Naive B cell (primary cell): ENCODE data around the gene KCNJ9. TPM values are rescaled to one million over a fixed set of nuclear protein-coding genes. Genes with fewer than 3 reads are reported as not detected.

Source experiments
- ATAC-seq, 2 donors: fragments of 150-1000 bp; cut with Tn5 transposase; 2 replicates each; pipeline ENCODE4 v1.10.0; 2021; ENCODE audit warnings: low read depth in 2 of 2, mild to moderate bottlenecking in 2 of 2, moderate library complexity in 2 of 2
- DNase-seq: peaks from one replicate; pipeline ENCODE4 v3.0.0; 2022
- H3K27ac Mint-ChIP-seq, 6 donors: one replicate each; pipeline ENCODE4 v1.8.0; 2020 to 2022; ENCODE audit warnings: mild to moderate bottlenecking in 6 of 6, mixed read lengths in 6 of 6, moderate library complexity in 5 of 6, inconsistent platforms in 2 of 6
- H3K27me3 Mint-ChIP-seq, 3 donors: one replicate each; pipeline ENCODE4 v1.8.0; 2021 to 2022; ENCODE audit warnings: mixed read lengths in 3 of 3, mild to moderate bottlenecking in 1 of 3
- H3K36me3 Mint-ChIP-seq, 2 donors: one replicate each; pipeline ENCODE4 v1.8.0; 2020 to 2022; ENCODE audit warnings: mixed read lengths in 2 of 2, inconsistent platforms in 1 of 2, mild to moderate bottlenecking in 1 of 2
- H3K4me1 Mint-ChIP-seq, 3 donors: one replicate each; pipeline ENCODE4 v1.8.0; 2020 to 2022; ENCODE audit warnings: mixed read lengths in 3 of 3, inconsistent platforms in 1 of 3, mild to moderate bottlenecking in 1 of 3, moderate library complexity in 1 of 3
- H3K4me3 Mint-ChIP-seq, 8 donors: one replicate each; pipeline ENCODE4 v1.8.0; 2020 to 2022; ENCODE audit warnings: mild to moderate bottlenecking in 8 of 8, mixed read lengths in 8 of 8, moderate library complexity in 8 of 8, inconsistent platforms in 2 of 8
- H3K9me3 Mint-ChIP-seq, 7 donors: one replicate each; pipeline ENCODE4 v1.8.0; 2020 to 2022; ENCODE audit warnings: mixed read lengths in 7 of 7, mild to moderate bottlenecking in 5 of 7, inconsistent platforms in 2 of 7, moderate library complexity in 1 of 7
- polyA plus RNA-seq, 6 donors: library from polyadenylated mRNA; unstranded; fragments of 300-500 nt; fragmentation: Illumina TruSeq; gene quantifications; one replicate each; pipeline ENCODE4 v1.2.3, GENCODE V29; 2021; ENCODE audit warnings: low read depth in 6 of 6

KCNJ9 gene
- polyA plus RNA-seq, 6 donors from 2014 or later, result 0.08 TPM; not detected in 5

DNA sequence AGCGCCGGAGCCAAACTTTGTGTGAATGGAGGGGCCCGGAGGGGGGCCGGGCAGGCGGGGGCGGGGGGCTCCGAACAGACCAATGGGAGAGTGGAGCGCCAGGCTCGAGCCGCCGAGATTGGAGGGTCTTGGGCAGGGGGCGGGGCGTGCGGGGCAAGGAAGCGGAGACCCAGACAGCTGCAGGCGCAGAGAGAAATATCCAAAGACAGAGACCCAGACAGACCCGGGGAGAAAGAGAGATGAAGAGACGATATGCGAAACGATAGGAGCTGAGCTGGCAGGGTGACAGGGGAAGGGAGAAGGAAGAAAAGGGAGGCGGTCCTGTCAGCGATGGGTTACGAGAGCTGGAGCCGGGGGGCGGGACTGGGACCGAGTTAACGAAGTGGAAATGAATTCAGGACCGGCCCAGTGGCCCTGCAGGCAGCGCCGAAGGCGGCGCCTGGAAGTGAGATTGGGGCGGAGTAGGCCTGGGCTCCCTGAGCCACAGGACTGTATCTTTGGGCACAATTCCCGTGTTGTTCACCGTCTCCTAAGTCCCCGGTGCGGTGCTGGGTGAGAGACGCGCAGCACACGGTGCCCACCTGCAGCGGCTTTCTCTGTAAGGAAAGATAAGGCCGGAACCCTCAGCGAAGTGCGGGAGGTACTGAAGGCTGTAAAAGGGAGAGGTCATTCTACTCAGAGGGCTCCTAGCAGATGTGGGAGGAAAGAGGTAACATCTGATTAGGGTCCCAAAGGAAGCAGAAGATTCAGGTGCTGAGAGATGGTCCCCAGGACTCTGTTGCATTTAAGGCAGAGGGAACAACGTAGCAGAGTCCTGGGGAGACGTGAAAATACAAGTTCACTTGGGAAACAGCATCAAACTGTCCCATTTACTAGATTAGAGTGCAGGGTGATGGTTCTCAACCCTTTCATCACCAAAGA is 10.8 kb upstream of the KCNJ9 start:
- peak; percentile 94 to 97 for ATAC-seq
- H3K4me3 Mint-ChIP-seq, result peak overlapping the region; percentile 86 to 94 (median 90)
- DNase-seq, result peak; percentile 70
- H3K9me3 Mint-ChIP-seq, result no peaks in the 10 kb centered on the region
- peaks cover 15 to 24% (median 16%) of the 10 kb centered on the region in 3 donors for H3K4me1 Mint-ChIP-seq
- H3K27ac Mint-ChIP-seq, result peak overlapping the region in 3 of 6 donors; percentile 0 to 73 (median 58)
- no peaks in the 10 kb centered on the region for H3K36me3 Mint-ChIP-seq
- H3K27me3 Mint-ChIP-seq, result peaks cover 34 to 79% (median 76%) of the 10 kb centered on the region in 3 donors

- Mint-ChIP-seq H3K27ac (no peak overlapping the region), H3K4me3 (peak overlapping the region in 1 of 8 donors; percentile 62), H3K4me1 (peaks cover 15 to 24% (median 16%) of the 10 kb centered on the region in 3 donors), H3K36me3 (no peaks in the 10 kb centered on the region), H3K27me3 (peaks cover 33 to 79% (median 74%) of the 10 kb centered on the region in 3 donors), H3K9me3 (no peaks in the 10 kb centered on the region)
- no peak for ATAC-seq
- DNase-seq, result no peak
These were observed 10.0 kb upstream of the KCNJ9 start for GRCh38 chr1:160071289-160071688.

- Mint-ChIP-seq H3K9me3 (no peaks in the 10 kb centered on the region), H3K4me3 (no peak overlapping the region), H3K36me3 (no peaks in the 10 kb centered on the region), H3K4me1 (peaks cover 10 to 16% (median 16%) of the 10 kb centered on the region in 3 donors), H3K27me3 (peaks cover 46 to 73% (median 71%) of the 10 kb centered on the region in 3 donors), H3K27ac (peak overlapping the region in 1 of 6 donors; percentile 71)
- ATAC-seq, result no peak
- DNase-seq, result no peak
These were observed 6.5 kb upstream of the KCNJ9 start for GRCh38 chr1:160074865-160075264.

DNA sequence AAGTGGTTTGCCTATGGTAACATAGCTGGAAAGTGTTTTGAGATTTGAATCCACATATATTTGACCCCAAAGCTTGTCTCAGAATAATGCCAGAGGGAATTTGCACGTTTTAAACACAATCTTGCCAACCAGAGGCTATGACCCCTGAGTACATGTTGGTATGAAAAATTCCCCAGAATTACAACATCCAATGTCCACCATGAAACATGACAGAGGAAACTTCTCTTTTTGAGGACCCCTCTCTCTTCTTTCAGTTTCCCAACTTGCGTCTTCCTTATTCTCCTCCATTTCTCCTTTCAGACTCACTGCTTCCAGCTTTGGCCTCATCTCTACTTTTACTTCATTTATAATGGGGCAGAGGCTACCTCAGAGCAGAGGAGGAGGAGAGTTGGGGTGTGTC is 5.5 kb upstream of the KCNJ9 start:
- no peak for DNase-seq
- H3K36me3 Mint-ChIP-seq, result no peaks in the 10 kb centered on the region
- H3K27ac Mint-ChIP-seq, result peak overlapping the region in 1 of 6 donors; percentile 81
- H3K4me3 Mint-ChIP-seq, result no peak overlapping the region
- peaks cover under 1 to 9% (median 8%) of the 10 kb centered on the region in 3 donors for H3K4me1 Mint-ChIP-seq
- H3K9me3 Mint-ChIP-seq, result no peaks in the 10 kb centered on the region
- peaks cover 48 to 73% (median 69%) of the 10 kb centered on the region in 3 donors for H3K27me3 Mint-ChIP-seq
- no peak for ATAC-seq

DNA sequence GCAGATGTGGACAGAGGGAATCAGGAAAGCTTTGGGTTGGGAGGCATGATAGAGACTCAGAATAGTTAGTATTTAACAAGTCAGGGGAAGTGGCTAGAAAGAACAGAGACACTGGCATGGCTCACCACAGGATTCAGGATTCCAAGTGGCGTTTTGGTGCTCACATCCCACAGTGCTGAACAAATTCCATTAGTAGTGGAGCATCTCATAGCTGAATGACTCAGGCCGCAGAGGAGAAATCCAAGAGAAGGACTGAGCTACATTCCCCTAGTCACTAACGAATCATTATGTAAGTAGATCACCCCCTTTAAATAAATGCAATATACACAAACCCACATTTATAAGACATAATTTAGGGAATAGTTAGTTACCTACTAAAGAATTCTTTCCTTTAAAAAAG is 5.0 kb upstream of the KCNJ9 start:
- DNase-seq (no peak), ATAC-seq (no peak)
- peaks cover 48 to 73% (median 71%) of the 10 kb centered on the region in 3 donors for H3K27me3 Mint-ChIP-seq
- H3K36me3 Mint-ChIP-seq, result no peaks in the 10 kb centered on the region
- H3K27ac Mint-ChIP-seq, result peak overlapping the region in 1 of 6 donors; percentile 6
- H3K4me1 Mint-ChIP-seq, result peaks cover 0 to 7% (median 5%) of the 10 kb centered on the region in 3 donors
- H3K9me3 Mint-ChIP-seq, result no peaks in the 10 kb centered on the region
- H3K4me3 Mint-ChIP-seq, result no peak overlapping the region

- H3K36me3 Mint-ChIP-seq, result no peaks in the 10 kb centered on the region
- peak overlapping the region in 1 of 8 donors; percentile 4 for H3K4me3 Mint-ChIP-seq
- peaks cover 0 to 5% (median 0%) of the 10 kb centered on the region in 3 donors for H3K4me1 Mint-ChIP-seq
- no peak overlapping the region for H3K27ac Mint-ChIP-seq
- peaks cover 49 to 74% (median 73%) of the 10 kb centered on the region in 3 donors for H3K27me3 Mint-ChIP-seq
- ATAC-seq (peak in 1 of 2 donors; percentile 13), DNase-seq (no peak)
- H3K9me3 Mint-ChIP-seq, result no peaks in the 10 kb centered on the region
These were observed 3.9 kb upstream of the KCNJ9 start for GRCh38 chr1:160077486-160077885.

GRCh38 chr1:160078512-160079195 is 2.7 kb upstream of the KCNJ9 start:
- H3K36me3 Mint-ChIP-seq, result no peaks in the 10 kb centered on the region
- H3K27ac Mint-ChIP-seq, result no peak overlapping the region
- H3K4me3 Mint-ChIP-seq, result no peak overlapping the region
- no peaks in the 10 kb centered on the region for H3K9me3 Mint-ChIP-seq
- peaks cover 57 to 79% (median 77%) of the 10 kb centered on the region in 3 donors for H3K27me3 Mint-ChIP-seq
- H3K4me1 Mint-ChIP-seq, result peaks cover 0 to 5% (median 5%) of the 10 kb centered on the region in 3 donors
- ATAC-seq (peak; percentile 82 to 89), DNase-seq (peak; percentile 43)

GRCh38 chr1:160079448-160079847 is 1.9 kb upstream of the KCNJ9 start:
- no peak for ATAC-seq
- Mint-ChIP-seq H3K4me3 (no peak overlapping the region), H3K27ac (no peak overlapping the region), H3K4me1 (peaks cover 4 to 10% (median 9%) of the 10 kb centered on the region in 3 donors), H3K27me3 (peaks cover 57 to 76% (median 74%) of the 10 kb centered on the region in 3 donors), H3K9me3 (no peaks in the 10 kb centered on the region), H3K36me3 (no peaks in the 10 kb centered on the region)
- DNase-seq, result no peak

- H3K9me3 Mint-ChIP-seq, result no peaks in the 10 kb centered on the region
- peaks cover 56 to 68% (median 67%) of the 10 kb centered on the region in 3 donors for H3K27me3 Mint-ChIP-seq
- H3K4me1 Mint-ChIP-seq, result peaks cover 10 to 14% (median 12%) of the 10 kb centered on the region in 3 donors
- ATAC-seq, result no peak
- no peak for DNase-seq
- H3K36me3 Mint-ChIP-seq, result no peaks in the 10 kb centered on the region
- H3K4me3 Mint-ChIP-seq, result no peak overlapping the region
- H3K27ac Mint-ChIP-seq, result peak overlapping the region in 1 of 6 donors; percentile 4
These were observed 797 bp upstream of the KCNJ9 start for GRCh38 chr1:160080381-160081100.

GRCh38 chr1:160082487-160082886 is 1.1 kb downstream of the KCNJ9 start:
- Mint-ChIP-seq H3K4me1 (peaks cover 15 to 21% (median 16%) of the 10 kb centered on the region in 3 donors), H3K4me3 (peak overlapping the region in 5 of 8 donors; percentile 1 to 81 (median 65)), H3K9me3 (no peaks in the 10 kb centered on the region), H3K27ac (no peak overlapping the region), H3K27me3 (peaks cover 47 to 53% (median 53%) of the 10 kb centered on the region in 3 donors), H3K36me3 (no peaks in the 10 kb centered on the region)
- ATAC-seq, result no peak
- no peak for DNase-seq

DNA sequence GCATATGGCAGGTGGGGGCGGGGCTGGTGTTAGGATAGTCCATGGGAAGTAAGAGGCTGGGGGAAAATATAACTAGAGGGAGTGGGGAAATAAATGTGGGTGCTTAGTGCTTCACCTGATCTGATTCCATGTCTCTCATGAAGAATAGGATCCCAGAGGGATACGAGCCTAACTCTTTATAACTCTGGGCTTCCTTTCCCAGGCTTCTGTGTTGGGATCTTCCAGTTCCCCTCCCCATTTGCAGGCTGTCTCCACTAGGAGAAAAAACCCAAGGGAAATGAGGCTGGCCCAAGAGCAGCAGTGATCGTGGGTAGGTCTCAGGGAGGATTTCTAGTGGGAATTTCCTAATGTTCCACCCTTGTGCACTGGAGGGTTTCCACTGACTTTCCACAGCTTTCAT is 1.6 kb downstream of the KCNJ9 start:
- H3K9me3 Mint-ChIP-seq, result no peaks in the 10 kb centered on the region
- H3K27ac Mint-ChIP-seq, result peak overlapping the region in 1 of 6 donors; percentile 87
- H3K4me3 Mint-ChIP-seq, result peak overlapping the region in 7 of 8 donors; percentile 55 to 81 (median 71)
- ATAC-seq (no peak), DNase-seq (no peak)
- peaks cover 47 to 51% (median 50%) of the 10 kb centered on the region in 3 donors for H3K27me3 Mint-ChIP-seq
- peaks cover 15 to 21% (median 16%) of the 10 kb centered on the region in 3 donors for H3K4me1 Mint-ChIP-seq
- peaks cover 0 to under 1% of the 10 kb centered on the region in 2 donors for H3K36me3 Mint-ChIP-seq

- H3K27ac Mint-ChIP-seq, result peak overlapping the region in 4 of 6 donors; percentile 20 to 76 (median 50)
- peak overlapping the region; percentile 51 to 87 (median 72) for H3K4me3 Mint-ChIP-seq
- DNase-seq, result peak; percentile 68
- H3K27me3 Mint-ChIP-seq, result peaks cover 38 to 41% (median 41%) of the 10 kb centered on the region in 3 donors
- H3K4me1 Mint-ChIP-seq, result peaks cover 16 to 24% (median 19%) of the 10 kb centered on the region in 3 donors
- peak; percentile 85 to 87 for ATAC-seq
- peaks cover 0 to 13% of the 10 kb centered on the region in 2 donors for H3K36me3 Mint-ChIP-seq
- H3K9me3 Mint-ChIP-seq, result no peaks in the 10 kb centered on the region
These were observed 2.8 kb downstream of the KCNJ9 start for GRCh38 chr1:160083968-160084770.
